SK-N-MC (cell line): Measurements from ENCODE around the gene BEGAIN.

Experiments
- EZH2 ChIP-seq: fragments of 200-600 bp; sonication (generic); IDR thresholded peaks from one replicate; pipeline ENCODE4 v1.6.1; 2017; ENCODE audit warnings: antibody characterized with exemption
- FOXP2 ChIP-seq: optimal IDR thresholded peaks from 2 replicates; pipeline ENCODE3; 2011; ENCODE audit warnings: mild to moderate bottlenecking, moderate library complexity; ENCODE audit not compliant: insufficient read depth; ENCODE audit errors: extremely low read length, control extremely low read depth
- POLR2AphosphoS5 ChIP-seq: IDR thresholded peaks from 2 replicates; pipeline ENCODE4 v1.6.1; 2012; ENCODE audit warnings: mild to moderate bottlenecking, low read depth, low read length, borderline replicate concordance

- no peak for TF ChIP-seq EZH2
- no peak for TF ChIP-seq POLR2AphosphoS5
- no peak for TF ChIP-seq FOXP2
Observed at GRCh38 chr14:100602621-100603230, 15.5 kb upstream of the BEGAIN start.
